ENCODE data around the gene ZNF385C.

ZNF385C gene

DNA sequence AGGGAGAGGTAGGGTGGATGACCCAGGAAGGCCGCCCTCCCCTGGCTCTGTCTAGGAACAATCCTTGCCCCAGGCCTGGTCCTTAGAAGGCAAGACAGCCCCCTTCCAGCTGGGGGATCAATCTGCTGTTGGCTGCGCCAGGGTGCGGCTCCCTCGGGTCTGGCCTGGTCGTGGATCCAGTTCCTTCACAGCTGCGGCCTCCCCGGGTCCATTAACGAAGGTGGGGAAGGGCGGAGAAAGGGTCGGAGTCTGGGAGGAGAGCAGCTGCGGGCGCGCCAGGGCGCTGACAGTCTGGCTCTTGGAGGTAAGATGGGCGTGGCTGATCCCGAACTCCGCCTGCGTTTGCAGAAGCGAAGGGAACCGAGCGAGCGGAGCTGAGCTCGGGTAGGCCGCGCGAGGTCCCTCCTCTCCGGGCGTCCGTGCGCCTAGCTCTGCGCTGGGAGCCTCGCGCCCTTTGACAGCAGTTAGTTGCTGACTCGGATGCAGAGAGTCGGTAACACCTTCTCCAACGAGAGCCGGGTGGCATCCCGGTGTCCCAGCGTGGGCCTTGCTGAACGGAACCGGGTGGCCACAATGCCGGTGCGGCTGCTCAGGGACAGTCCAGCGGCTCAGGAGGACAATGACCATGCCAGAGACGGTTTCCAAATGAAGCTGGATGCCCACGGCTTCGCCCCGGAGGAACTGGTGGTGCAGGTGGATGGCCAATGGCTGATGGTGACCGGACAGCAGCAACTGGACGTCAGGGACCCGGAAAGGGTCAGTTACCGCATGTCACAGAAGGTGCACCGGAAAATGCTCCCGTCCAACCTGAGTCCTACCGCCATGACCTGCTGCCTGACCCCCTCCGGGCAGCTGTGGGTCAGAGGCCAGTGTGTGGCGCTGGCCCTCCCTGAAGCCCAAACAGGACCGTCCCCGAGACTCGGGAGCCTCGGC lies 24.4 kb upstream of the ZNF385C start, which contains the start of gene HSPB9:
HSPB9 (plus strand) TSS at position 434 of the 933 bp plus-strand sequence; CDS start at position 481, 47 bp downstream.
- no peak for DNase-seq

GRCh38 chr17:42120770-42121769 lies 22.8 kb upstream of the ZNF385C start, which contains the start of gene KAT2A:
Gene KAT2A, minus strand, starts transcription at chr17:42121367. Its CDS starts 63 bp downstream, at chr17:42121304.
- DNase-seq: peak; percentile 74 to 77

DNA sequence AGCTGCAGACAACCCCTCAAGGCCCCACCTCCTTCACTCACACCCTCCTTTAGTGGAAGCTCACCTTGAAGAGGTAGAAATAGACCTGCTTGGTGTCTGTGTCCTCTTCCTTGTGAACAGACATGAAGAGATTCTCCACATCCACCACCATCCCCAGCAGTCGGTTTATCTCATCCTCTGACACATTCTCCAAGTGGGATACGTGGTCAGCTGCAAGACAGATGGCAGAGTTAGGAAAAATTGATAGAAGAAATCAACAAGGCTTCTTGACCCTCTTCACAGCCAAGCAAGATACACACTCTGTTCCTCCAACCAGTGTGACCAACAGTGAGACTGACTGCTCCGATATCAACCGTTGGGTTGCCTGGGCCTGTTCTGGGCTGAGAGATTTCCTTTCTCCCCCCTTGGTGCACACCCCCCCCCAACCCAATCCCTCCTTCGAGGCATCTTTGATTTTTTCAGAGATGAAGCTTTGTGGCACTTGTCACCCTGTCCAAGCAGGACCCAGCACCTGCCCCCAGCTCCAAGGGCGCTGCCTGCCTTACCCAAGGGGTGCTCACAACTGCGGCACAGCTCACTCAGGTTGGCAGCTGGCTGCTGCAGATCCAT lies 22.0 kb upstream of the ZNF385C start:
- no peak for DNase-seq

DNA sequence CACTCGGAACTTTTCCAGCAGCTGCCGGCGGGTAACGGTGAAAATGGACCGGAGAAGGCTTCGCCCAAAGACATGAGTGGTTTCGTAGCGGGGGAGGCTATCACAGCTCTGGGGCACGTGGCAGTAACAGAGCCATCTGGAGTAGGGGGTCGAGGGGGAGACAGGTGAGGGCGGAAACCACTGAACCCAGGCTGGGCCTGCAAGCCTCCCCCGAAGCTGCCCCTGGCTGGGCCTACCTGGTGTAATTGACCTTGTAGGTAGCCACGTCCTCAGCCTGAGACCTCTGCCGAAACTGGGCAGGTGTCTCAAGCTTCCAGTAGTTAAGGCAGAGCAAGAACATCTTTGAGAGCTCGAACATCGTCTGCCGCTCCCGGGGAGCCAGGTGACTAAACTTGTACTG lies 21.0 kb upstream of the ZNF385C start:
- no peak for DNase-seq

GRCh38 chr17:42118545-42118944 lies 20.3 kb upstream of the ZNF385C start:
- DNase-seq: peak; percentile 39 to 46

- no peak for DNase-seq
Measured at GRCh38 chr17:42118126-42118510, 19.8 kb upstream of the ZNF385C start.

DNA sequence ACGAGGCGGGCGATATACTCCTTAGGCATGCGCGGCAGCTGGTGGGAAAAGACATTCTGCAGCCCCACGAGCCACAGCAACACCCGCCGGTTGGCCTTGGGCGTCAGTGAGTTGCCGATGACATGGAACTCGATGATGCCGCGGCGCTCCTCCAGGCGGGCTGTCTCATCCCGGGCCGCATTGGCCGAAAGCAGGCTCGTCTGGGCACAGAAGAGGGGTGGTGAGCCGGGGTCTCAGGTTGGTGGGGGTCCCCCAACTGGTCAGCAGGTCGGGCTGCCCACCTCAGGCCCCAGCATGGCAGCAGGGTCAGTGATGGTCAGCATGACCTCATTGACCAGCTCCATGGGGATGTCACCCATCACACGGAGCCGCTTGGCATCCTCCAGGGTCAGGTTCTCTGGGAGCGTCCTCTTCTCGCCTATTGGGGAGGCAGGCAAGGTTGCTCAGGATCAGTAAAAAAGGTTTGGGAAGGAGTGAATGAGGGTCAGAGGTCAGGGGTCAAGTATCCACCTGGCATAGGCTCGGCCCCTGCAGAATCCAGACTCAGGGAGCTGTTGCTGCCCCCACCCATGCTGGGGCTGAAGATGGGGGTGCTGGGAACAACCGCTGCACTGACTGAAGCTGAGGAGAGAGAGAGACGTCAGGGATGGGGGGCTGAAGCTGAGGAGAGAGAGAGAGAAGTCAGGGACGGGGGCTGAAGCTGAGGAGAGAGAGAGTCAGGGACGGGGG lies 19.3 kb upstream of the ZNF385C start:
- no peak for DNase-seq

DNA sequence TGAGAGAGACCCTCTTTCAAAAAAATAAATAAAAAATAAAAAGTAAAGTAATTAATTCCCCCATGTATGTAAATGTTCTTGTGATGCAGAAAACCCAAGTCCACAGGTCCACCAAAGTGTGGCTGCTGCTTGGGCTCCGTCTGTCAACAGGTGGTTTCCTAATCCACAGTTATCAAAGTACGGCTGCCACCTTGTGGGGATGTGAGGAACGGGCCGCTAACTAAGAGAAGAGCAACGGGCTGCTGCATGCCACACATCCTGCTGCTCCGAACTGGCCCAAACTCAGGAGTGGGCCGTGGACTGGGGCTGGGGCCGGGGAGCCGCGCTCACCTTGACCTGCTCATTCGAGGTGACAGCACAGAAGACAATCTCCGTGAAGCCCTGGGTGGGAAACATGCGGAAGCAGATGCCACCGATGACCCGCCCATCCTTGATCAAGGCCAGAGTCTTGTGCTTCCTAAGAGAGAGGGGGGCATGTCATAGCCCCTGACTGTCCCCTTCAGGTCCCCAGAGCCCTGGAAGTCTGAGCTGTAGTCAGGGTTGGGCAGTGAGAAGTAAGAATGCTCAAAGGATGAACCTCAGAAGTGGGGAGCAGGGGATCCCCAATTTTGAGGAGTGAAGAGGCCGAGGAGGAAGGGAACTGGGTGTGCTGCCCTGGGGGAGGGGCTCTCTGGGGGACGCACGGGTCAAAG lies 18.6 kb upstream of the ZNF385C start:
- peak; percentile 87 to 89 for DNase-seq

DNA sequence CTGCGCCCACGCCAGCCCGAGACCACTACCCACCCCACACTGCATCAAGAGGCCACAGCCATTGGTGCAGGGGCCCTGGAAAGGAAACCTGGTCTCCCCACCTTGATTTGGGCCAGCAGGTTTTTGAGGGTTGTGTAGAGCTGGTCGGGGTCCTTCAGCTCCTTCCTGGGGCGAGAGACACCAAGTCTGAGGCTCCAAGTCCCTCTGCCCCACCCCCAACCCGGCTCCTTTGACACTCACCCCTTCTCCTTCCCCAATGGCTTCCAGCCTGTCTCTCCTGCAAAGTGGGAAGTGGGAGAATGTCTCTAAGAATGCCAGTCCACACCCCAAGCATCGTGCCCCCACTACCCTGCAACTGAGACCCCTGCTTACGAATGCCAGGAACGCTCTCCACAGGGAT lies 15.8 kb upstream of the ZNF385C start:
- DNase-seq: no peak

DNA sequence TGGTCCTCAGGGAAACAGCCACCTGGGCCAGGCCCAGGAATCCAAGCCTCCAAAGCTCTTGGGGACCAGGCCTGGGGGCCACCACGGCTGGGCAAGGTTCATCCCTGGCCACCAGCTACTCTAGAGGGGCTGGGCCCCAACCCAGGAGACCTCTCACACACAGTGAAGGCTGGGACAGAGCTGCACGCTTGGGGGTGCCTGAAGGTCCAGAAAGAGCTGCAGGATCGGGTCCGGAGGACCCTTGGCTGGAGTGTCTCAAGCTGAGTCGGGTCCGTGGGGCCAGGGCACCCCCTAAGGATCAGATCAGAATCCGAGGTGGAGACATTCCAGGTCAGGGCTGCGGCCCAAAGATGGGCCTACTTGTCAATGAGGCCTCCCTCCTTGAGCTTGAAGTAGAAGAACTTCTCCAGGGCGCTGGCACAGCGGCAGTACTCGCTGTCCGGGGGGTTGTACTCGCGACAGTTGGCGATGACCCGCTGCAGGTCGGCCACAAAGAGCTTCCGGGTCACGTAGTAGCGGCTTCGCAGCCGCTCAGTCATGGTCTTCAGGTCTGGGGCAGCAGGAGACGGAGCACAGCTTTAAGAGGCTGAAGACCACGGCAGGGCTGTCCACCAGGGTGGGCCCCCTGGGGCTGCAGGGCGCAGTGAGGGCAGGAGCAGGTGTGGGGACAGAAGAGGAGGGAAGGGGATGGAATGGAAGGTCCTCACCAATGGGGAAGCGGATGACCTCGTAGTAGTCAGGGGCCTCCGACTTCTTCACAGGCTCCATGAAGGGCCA lies 15.2 kb upstream of the ZNF385C start:
- no peak for DNase-seq

GRCh38 chr17:42112552-42113176 lies 14.4 kb upstream of the ZNF385C start, which contains the start of gene DHX58:
Gene DHX58, minus strand, starts transcription at chr17:42112714. Its CDS starts 822 bp downstream, at chr17:42111892.
- DNase-seq: peak; percentile 85 to 89

DNA sequence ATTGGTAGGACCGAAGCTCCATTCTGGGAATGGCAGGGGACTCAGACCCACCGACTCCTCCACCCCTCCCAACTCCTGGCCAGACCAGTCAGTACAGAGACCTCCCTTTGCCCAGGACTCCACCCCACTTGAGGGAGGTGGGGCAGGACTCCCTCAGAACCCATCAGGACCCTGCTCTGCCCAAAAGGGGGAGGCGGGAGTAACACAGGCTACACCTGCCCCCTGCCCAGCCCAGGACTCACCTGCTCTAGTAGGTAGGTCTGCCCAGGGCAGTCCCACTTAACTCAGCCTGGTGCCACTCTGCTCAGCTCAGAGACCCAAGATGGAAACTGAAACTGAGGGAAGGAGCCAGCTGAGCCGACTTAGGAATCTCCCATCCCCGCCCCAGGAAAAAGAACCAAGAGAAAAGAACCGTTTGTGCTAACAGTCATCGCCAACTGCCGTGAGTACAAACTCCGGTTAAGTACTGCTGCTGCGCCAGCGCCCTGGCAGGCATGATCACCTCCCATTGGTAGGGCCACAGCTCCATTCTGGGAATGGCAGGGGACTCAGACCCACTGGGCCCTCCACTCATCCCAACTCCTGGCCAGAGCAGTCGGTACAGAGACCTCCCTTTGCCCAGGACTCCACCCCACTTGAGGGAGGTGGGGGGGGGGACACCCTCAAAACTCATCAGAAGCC lies 13.7 kb upstream of the ZNF385C start:
- peak; percentile 13 to 39 for DNase-seq

DNA sequence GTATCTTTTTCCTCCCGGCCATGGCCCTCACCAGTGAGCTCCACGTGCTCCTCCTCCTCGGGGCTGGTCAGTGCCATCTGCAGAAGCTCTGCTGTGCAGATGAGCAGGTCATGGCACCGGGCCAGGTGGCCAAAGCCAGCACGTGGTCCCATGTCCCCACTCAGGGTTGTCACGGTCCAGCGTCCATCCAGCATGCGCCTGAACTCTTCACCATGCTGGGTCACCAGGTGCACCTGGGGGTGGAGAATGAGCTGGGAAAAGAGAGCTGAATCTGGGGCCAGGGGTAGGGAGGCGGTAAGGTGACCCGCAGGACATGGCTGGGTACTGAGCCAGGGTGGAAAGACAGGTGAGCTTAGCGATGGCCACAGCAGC lies 13.0 kb upstream of the ZNF385C start:
- no peak for DNase-seq

GRCh38 chr17:42110301-42111264 lies 12.3 kb upstream of the ZNF385C start:
- no peak for DNase-seq

DNA sequence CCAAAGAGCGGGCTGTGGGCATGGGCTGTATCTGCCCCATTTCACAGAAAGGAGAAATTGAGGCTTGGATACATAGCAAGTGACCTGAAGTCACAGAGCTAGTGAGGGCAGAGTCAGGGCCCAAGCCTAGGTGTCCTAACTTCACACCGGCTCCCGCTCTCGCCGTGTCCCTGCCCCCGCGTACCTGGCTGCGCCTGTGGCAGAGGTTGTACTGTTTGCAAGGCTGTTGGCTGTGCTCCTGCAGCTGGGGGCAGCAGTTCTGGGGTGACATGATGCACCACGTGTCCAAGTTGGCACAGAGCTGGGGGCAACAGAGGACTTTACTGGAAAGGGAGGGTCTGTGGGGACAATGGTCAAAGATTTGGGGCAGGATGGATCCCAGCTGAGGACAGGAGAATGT lies 10.8 kb upstream of the ZNF385C start:
- no peak for DNase-seq

DNA sequence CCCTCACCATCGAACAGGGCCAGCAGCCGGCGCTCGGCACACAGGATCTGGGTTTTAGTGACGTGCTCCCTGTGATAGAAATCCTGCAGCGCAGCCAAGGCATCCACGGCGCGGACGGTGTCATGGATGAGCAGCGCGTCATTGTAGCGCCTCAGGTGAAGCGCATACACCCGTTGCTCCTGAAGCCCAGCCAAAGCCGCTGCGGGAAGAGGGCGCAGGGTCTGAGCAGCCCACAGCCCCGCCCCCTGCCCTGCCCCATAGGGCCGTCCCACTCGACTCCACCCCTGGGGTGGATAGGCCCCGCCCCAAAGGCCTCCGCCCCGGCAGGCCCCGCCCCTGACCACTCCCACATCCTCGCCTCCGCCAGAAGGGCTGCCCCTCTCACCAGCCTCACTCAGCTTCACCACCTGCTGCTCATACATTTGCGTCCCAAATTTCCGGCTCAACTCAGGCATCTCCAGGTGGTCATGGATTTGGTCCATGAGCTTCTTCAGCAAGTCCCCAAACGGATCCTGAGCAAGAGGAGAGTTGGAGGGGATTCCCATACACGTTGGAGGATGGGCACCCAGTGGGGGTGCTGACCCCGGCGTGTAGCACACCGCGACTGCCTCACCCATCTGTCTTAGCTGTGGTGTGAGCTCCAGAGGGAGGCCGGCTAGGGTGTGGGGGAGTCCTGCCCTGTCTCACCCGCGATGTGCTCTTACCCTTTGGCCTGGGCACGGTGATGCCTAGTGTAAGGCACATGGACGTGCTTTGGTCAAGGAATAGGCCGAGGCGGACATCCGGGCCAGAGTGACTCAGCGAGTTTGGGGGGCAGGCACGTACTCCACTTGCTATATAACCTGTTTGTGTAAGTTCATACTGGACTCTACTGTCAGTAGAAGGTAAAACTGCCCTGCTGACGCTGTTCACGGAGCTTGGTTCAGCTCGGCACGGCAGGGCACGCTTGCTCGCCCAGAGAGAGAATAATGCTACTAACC lies 9.6 kb upstream of the ZNF385C start:
- DNase-seq: peak; percentile 91

DNA sequence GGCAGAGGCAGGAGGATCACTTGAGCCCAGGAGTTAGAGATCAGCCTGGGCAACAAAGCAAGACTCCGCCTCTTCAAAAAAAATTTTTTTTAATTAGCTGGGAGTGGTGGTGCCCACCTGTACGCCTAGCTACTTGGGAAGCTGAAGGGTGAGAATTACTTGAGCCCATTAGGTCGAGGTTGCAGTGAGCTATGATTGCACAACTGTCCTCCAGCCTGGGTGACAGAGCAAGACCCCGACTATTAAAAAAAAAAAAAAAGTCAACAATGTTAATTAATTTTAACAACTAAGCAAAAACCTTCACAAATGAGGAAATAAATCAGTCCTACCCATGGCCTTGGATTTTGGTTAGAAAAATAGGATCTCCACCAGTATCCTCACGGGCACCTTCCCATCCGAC lies 8.9 kb upstream of the ZNF385C start:
- no peak for DNase-seq
